ENCODE measurements around the gene USP15. TPM values are rescaled to one million over a fixed set of nuclear protein-coding genes. Genes with fewer than 3 reads are reported as not detected.
"Not testable (repeated sequence)": the region's sequence is repeated elsewhere in the genome, so short reads cannot be mapped to it uniquely, and the experiment has no call there.

The USP15 gene
- total and polyA plus RNA-seq, 2 of the 4 experiments (the other 2 are of a cell fraction), result 28.5 to 49.6 TPM

DNA sequence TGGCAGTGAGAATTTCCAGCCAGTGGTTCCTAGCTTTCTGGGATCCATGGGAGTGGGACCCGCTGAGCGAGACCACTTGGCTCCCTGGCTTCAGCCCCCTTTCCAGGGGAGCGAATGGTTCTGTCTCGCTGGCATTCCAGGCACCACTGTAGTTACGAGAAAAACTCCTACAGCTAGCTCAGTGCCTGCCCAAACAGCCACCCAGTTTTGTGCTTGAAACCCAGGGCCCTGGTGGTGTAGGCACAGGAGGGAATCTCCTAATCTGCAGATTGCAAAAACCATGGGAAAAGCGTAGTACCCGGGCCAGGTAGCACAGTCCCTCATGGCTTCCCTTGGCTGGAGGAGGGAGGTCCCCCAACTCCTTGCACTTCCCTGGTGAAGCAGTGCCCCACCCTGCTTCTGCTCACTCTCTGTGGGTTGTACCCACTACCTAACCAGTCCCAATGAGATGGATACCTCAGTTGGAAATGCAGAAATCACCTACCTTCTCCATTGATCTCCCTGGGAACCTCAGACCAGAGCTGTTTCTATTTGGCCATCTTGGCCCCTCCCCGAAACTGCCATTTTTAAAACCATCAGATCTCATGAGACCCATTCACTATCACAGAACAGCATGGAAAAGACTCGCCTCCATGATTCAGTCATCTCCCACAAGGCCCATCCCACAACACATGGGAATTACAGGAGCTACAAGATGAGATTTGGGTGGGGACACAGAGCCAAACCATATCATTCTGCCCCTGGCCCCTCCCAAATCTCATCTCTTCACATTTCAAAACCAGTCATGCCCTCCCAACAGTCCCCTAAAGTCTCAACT is 83.3 kb downstream of the USP15 start:
- H2BK20ac ChIP-seq (ENCODE audit: low read depth, low read length); H3K4me3 ChIP-seq (ENCODE audit: insufficient read depth, low read depth, low read length); H3K18ac ChIP-seq (ENCODE audit: low read depth, low read length); DNase-seq; H4K5ac ChIP-seq (ENCODE audit: low read depth, low read length); H3K4me2 ChIP-seq (ENCODE audit: low read depth, low read length); H3K4me1 ChIP-seq (ENCODE audit: control insufficient read depth, insufficient read depth, low read length); H3K9me1 ChIP-seq (ENCODE audit: insufficient read depth, low read length); H3K36me3 ChIP-seq (ENCODE audit: control insufficient read depth, insufficient read depth, low read length); H2BK120ac ChIP-seq (ENCODE audit: low read depth, low read length); H3K56ac ChIP-seq (ENCODE audit: extremely low read depth, insufficient read depth, low read length); H4K20me1 ChIP-seq (ENCODE audit: insufficient read depth, low read length); H3K14ac ChIP-seq (replicated peaks; ENCODE audit: low read depth, low read length); POLR2A ChIA-PET (ENCODE audit: unreplicated experiment); H3K27ac ChIP-seq (ENCODE audit: insufficient read depth, low read length); H3K23ac ChIP-seq (ENCODE audit: low read depth, low read length); H4K8ac ChIP-seq (ENCODE audit: low read depth in 2 of 2, low read length in 2 of 2); H2BK15ac ChIP-seq (ENCODE audit: low read depth, low read length); H2AK9ac ChIP-seq (replicated peaks; ENCODE audit: low read depth, low read length, poor library complexity); H3K9me3 ChIP-seq (ENCODE audit: control insufficient read depth, insufficient read depth, low read length); BruUV-seq (replicated peaks); H2AK5ac ChIP-seq (ENCODE audit: low read depth, low read length); H3K9ac ChIP-seq (ENCODE audit: low read depth, low read length); H3K4ac ChIP-seq (ENCODE audit: low read depth, low read length); ATAC-seq (ENCODE audit: low read depth); H2AFZ ChIP-seq (replicated peaks; ENCODE audit: low read length, poor library complexity); H3K27me3 ChIP-seq (ENCODE audit: control insufficient read depth, insufficient read depth, low read length); dilution Hi-C loops (cut with HindIII; ENCODE audit: low sequenced_read_pairs, unreplicated experiment); H4K91ac ChIP-seq (ENCODE audit: insufficient read depth, low read depth, low read length); H2BK5ac ChIP-seq (ENCODE audit: low read depth, low read length, poor library complexity, severe bottlenecking); intact Hi-C loops (cut with micrococcal nuclease); in situ Hi-C loops (cut with MboI; ENCODE audit: low sequenced_read_pairs): not testable (repeated sequence)
- H3K79me1 ChIP-seq (ENCODE audit: low read depth in 1 of 2, low read length in 2 of 2), result peaks cover 22 to 23% of the 10 kb centered on the region in 2 experiments
- no CpG with 5 or more reads among the region's 9 CpGs for whole genome bisulfite sequencing, 2 experiments (ENCODE audit: extremely low coverage in 2 of 2, insufficient read length in 1 of 2)
- CTCF ChIA-PET, result interaction anchor here (0.6 kb wide), 1 partner anchor 61 kb away, joined by 3 read pairs; no protein-coding TSS in a partner anchor

DNA sequence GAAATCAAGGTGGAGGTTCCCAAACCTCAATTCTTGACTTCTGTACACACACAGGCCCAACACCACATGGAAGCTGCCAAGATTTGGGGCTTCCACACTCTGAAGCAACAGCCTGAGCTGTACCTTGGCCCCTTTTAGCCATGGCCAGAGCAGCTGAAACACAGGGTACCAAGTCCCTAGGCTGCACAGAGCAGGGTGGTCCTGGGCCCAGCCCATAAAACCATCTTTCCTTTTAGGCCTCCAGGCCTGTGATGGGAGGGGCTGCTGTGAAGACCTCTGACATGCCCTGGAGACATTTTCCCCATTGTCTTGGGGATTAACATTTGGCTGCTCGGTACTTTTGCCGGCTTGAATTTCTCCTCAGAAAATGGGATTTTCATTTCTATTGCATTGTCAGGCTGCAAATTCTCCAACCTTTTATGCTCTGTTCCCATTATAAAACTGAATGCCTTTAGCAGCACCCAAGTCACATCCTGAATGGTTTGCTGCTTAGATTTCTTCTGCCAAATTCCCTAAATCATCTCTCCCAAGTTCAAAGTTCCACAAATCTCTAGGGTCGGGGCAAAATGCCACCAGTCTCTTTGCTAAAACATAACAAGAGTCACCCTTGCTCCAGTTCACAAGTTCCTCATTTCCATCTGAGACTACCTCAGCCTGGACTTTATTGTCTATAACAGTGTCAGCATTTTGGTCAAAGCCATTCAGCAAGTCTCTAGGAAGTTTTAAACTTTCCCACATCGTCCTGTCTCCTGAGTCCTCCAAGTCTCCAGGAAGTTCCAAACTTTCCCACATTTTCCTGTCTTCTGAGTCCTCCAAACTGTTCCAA is 84.7 kb downstream of the USP15 start:
- H4K5ac ChIP-seq (ENCODE audit: low read depth, low read length); H3K36me3 ChIP-seq (ENCODE audit: control insufficient read depth, insufficient read depth, low read length): not testable (repeated sequence)

More for the DNA sequence above, 84.7 kb downstream of the USP15 start:
- peaks cover 20 to 23% of the 10 kb centered on the region in 2 experiments for H3K79me1 ChIP-seq (ENCODE audit: low read depth in 1 of 2, low read length in 2 of 2)
- POLR2A ChIA-PET (ENCODE audit: unreplicated experiment); ATAC-seq (ENCODE audit: low read depth); H3K14ac ChIP-seq (replicated peaks; ENCODE audit: low read depth, low read length); H3K27me3 ChIP-seq (ENCODE audit: control insufficient read depth, insufficient read depth, low read length); H4K91ac ChIP-seq (ENCODE audit: insufficient read depth, low read depth, low read length); H3K18ac ChIP-seq (ENCODE audit: low read depth, low read length); H3K9me1 ChIP-seq (ENCODE audit: insufficient read depth, low read length); BruUV-seq (replicated peaks); H2BK20ac ChIP-seq (ENCODE audit: low read depth, low read length); DNase-seq; H4K20me1 ChIP-seq (ENCODE audit: insufficient read depth, low read length); H3K4me2 ChIP-seq (ENCODE audit: low read depth, low read length); H2BK5ac ChIP-seq (ENCODE audit: low read depth, low read length, poor library complexity, severe bottlenecking); H3K4ac ChIP-seq (ENCODE audit: low read depth, low read length); CTCF ChIA-PET; H2AFZ ChIP-seq (replicated peaks; ENCODE audit: low read length, poor library complexity); H2BK120ac ChIP-seq (ENCODE audit: low read depth, low read length); H2AK5ac ChIP-seq (ENCODE audit: low read depth, low read length); H3K4me1 ChIP-seq (ENCODE audit: control insufficient read depth, insufficient read depth, low read length); dilution Hi-C loops (cut with HindIII; ENCODE audit: low sequenced_read_pairs, unreplicated experiment); H3K56ac ChIP-seq (ENCODE audit: extremely low read depth, insufficient read depth, low read length); H3K9me3 ChIP-seq (ENCODE audit: control insufficient read depth, insufficient read depth, low read length); H3K27ac ChIP-seq (ENCODE audit: insufficient read depth, low read length); intact Hi-C loops (cut with micrococcal nuclease); H2AK9ac ChIP-seq (replicated peaks; ENCODE audit: low read depth, low read length, poor library complexity); H4K8ac ChIP-seq (ENCODE audit: low read depth in 2 of 2, low read length in 2 of 2); in situ Hi-C loops (cut with MboI; ENCODE audit: low sequenced_read_pairs); H3K9ac ChIP-seq (ENCODE audit: low read depth, low read length); H2BK15ac ChIP-seq (ENCODE audit: low read depth, low read length); H3K23ac ChIP-seq (ENCODE audit: low read depth, low read length); H3K4me3 ChIP-seq (ENCODE audit: insufficient read depth, low read depth, low read length): not testable (repeated sequence)
- WGBS, 2 experiments (ENCODE audit: extremely low coverage in 2 of 2, insufficient read length in 1 of 2), result 100% methylated on average over 1 of the region's 4 CpGs; no CpG with 5 or more reads in 1 of the 2 experiments

All from IMR-90 (cell line).